Measurements from ENCODE around the gene RASGRF1.

The RASGRF1 gene

DNA sequence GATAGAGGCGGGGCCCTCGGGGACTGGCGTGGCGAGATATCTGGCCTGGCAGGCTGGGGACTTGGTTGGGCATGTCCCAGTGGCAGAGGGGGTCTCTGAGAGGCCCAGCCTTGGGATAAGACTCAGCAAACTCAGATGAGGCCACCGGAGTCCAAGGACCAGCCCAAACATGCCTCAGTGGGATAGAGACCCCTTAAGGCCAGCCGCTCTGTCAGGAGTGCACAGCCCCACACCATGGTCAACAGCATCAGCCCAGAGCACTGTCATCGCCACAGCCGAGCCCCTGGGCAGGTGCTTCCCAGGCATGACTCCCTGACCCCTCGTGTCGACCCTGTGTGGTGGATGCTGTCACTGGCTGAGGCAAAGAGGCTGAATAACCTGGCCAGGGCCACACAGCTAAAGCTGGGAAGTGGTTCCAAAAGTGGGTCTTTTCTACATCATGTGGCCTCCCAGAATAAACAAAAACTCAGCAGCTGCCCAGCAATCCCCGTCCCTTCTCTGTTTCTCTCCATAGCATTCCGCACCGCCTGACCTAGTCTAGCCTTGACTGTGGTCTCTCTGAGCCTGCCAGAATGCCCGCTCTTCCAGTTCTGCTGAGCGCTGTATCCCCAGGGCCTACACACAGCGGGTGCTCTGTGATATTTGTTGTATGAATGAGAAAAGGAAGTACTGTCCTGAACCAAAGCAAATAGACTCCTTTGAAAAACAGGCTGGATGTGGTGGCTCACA lies 160.9 kb downstream of the RASGRF1 start:
- TF ChIP-seq CEBPB (IDR thresholded peaks at IDR 0.05) (no peak), TAF1 (IDR thresholded peaks at IDR 0.05; ENCODE audit: low read depth) (no peak), EP300 (IDR thresholded peaks at IDR 0.05; ENCODE audit: borderline replicate concordance) (no peak), CREB1 (IDR thresholded peaks at IDR 0.05; ENCODE audit: low read depth) (no peak), ZBTB7A (IDR thresholded peaks at IDR 0.05; ENCODE audit: low read depth) (no peak), RAD21 (IDR thresholded peaks at IDR 0.05; ENCODE audit: low read depth) (no peak), REST (IDR thresholded peaks at IDR 0.05; ENCODE audit: low read depth) (no peak), YY1 (IDR thresholded peaks at IDR 0.05; ENCODE audit: low read depth) (no peak), NFIC (IDR thresholded peaks at IDR 0.05) (no peak), FOXM1 (IDR thresholded peaks at IDR 0.05; ENCODE audit: borderline replicate concordance, low read depth) (no peak), TCF12 (IDR thresholded peaks at IDR 0.05; ENCODE audit: low read depth) (no peak), EGR1 (IDR thresholded peaks at IDR 0.05) (no peak), TEAD4 (IDR thresholded peaks at IDR 0.05) (no peak)
- TF ChIP-seq, protein P1, sequence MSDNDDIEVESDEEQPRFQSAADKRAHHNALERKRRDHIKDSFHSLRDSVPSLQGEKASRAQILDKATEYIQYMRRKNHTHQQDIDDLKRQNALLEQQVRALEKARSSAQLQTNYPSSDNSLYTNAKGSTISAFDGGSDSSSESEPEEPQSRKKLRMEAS (IDR thresholded peaks at IDR 0.05): no peak
- TF ChIP-seq, protein P2, sequence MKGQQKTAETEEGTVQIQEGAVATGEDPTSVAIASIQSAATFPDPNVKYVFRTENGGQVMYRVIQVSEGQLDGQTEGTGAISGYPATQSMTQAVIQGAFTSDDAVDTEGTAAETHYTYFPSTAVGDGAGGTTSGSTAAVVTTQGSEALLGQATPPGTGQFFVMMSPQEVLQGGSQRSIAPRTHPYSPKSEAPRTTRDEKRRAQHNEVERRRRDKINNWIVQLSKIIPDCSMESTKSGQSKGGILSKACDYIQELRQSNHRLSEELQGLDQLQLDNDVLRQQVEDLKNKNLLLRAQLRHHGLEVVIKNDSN (IDR thresholded peaks at IDR 0.05): no peak

- no peak for TF ChIP-seq EGR1 (IDR thresholded peaks at IDR 0.05)
- no peak for TF ChIP-seq TAF1 (IDR thresholded peaks at IDR 0.05; ENCODE audit: low read depth)
- no peak for TF ChIP-seq CREB1 (IDR thresholded peaks at IDR 0.05; ENCODE audit: low read depth)
- TF ChIP-seq EP300 (IDR thresholded peaks at IDR 0.05; ENCODE audit: borderline replicate concordance): no peak
- TF ChIP-seq FOXM1 (IDR thresholded peaks at IDR 0.05; ENCODE audit: borderline replicate concordance, low read depth): no peak
- no peak for TF ChIP-seq CEBPB (IDR thresholded peaks at IDR 0.05)
- TF ChIP-seq, protein P2 (IDR thresholded peaks at IDR 0.05): no peak
- no peak for TF ChIP-seq ZBTB7A (IDR thresholded peaks at IDR 0.05; ENCODE audit: low read depth)
- no peak for TF ChIP-seq REST (IDR thresholded peaks at IDR 0.05; ENCODE audit: low read depth)
These were observed 161.9 kb downstream of the RASGRF1 start for GRCh38 chr15:78928616-78929093.

GRCh38 chr15:78927077-78927790 lies 163.3 kb downstream of the RASGRF1 start:
- TF ChIP-seq, protein P2 (IDR thresholded peaks at IDR 0.05): no peak
- TF ChIP-seq TEAD4 (IDR thresholded peaks at IDR 0.05): no peak
- TF ChIP-seq RAD21 (IDR thresholded peaks at IDR 0.05; ENCODE audit: low read depth): no peak
- TF ChIP-seq REST (IDR thresholded peaks at IDR 0.05; ENCODE audit: low read depth): no peak
- TF ChIP-seq NFIC (IDR thresholded peaks at IDR 0.05): no peak
- no peak for TF ChIP-seq CEBPB (IDR thresholded peaks at IDR 0.05)
- no peak for TF ChIP-seq CREB1 (IDR thresholded peaks at IDR 0.05; ENCODE audit: low read depth)
- TF ChIP-seq TAF1 (IDR thresholded peaks at IDR 0.05; ENCODE audit: low read depth): no peak
- TF ChIP-seq YY1 (IDR thresholded peaks at IDR 0.05; ENCODE audit: low read depth): no peak
- no peak for TF ChIP-seq EGR1 (IDR thresholded peaks at IDR 0.05)
- no peak for TF ChIP-seq TCF12 (IDR thresholded peaks at IDR 0.05; ENCODE audit: low read depth)
- TF ChIP-seq FOXM1 (IDR thresholded peaks at IDR 0.05; ENCODE audit: borderline replicate concordance, low read depth): no peak
- no peak for TF ChIP-seq EP300 (IDR thresholded peaks at IDR 0.05; ENCODE audit: borderline replicate concordance)
- no peak for TF ChIP-seq ZBTB7A (IDR thresholded peaks at IDR 0.05; ENCODE audit: low read depth)
- TF ChIP-seq, protein P1 (IDR thresholded peaks at IDR 0.05): no peak
